GM23338 (cell line): Measurements from ENCODE around the gene TTPAL. TPM values are rescaled to one million over a fixed set of nuclear protein-coding genes. Genes with fewer than 3 reads are reported as not detected.
A peak's percentile ranks its signal among the peaks of the same experiment; 100 is the strongest.

ENCODE experiments used
- ATAC-seq: fragments of 200-7000 bp; cut with Tn5 transposase; 3 replicates; pipeline ENCODE4 v1.9.1; 2020
- DNase-seq: peaks from one replicate; pipeline ENCODE4 v3.0.0-alpha.2; 2015; ENCODE audit warnings: low spot score
- H2AFZ ChIP-seq: fragments of 200-600 bp; sonication (generic); 2 replicates; pipeline ENCODE4 v1.8.0; 2016; ENCODE audit warnings: antibody characterized with exemption, mild to moderate bottlenecking, moderate library complexity
- H3F3A ChIP-seq: fragments of 200-600 bp; sonication (generic); replicated peaks from 2 replicates; pipeline ENCODE4 v1.8.0; 2017; ENCODE audit warnings: antibody characterized with exemption, mixed run types, low read depth
- H3K27ac ChIP-seq: fragments of 200-600 bp; sonication (generic); 2 replicates; pipeline ENCODE4 v1.6.1; 2016; ENCODE audit warnings: low read depth
- H3K27me3 ChIP-seq: fragments of 200-600 bp; sonication (generic); 2 replicates; pipeline ENCODE4 v1.8.0; 2016; ENCODE audit warnings: mild to moderate bottlenecking, mixed run types, moderate library complexity; ENCODE audit not compliant: insufficient read depth
- H3K36me3 ChIP-seq: fragments of 200-600 bp; sonication (generic); 2 replicates; pipeline ENCODE4 v1.8.0; 2016; ENCODE audit warnings: mild to moderate bottlenecking; ENCODE audit not compliant: insufficient read depth
- H3K4me1 ChIP-seq: fragments of 200-600 bp; sonication (generic); 2 replicates; pipeline ENCODE4 v1.8.0; 2016; ENCODE audit warnings: mild to moderate bottlenecking, moderate library complexity; ENCODE audit not compliant: insufficient read depth
- H3K4me2 ChIP-seq: fragments of 200-600 bp; sonication (generic); 2 replicates; pipeline ENCODE4 v1.7.1; 2017; ENCODE audit warnings: mixed run types
- H3K4me3 ChIP-seq: fragments of 200-600 bp; sonication (generic); 2 replicates; pipeline ENCODE4 v1.6.1; 2016; ENCODE audit warnings: mixed run types
- H3K79me2 ChIP-seq: fragments of 200-600 bp; sonication (generic); replicated peaks from 2 replicates; pipeline ENCODE4 v1.8.0; 2017; ENCODE audit warnings: mild to moderate bottlenecking; ENCODE audit not compliant: insufficient read depth
- H3K9me2 ChIP-seq: fragments of 200-600 bp; sonication (generic); 2 replicates; pipeline ENCODE4 v1.8.0; 2017; ENCODE audit not compliant: insufficient read depth
- H4K20me1 ChIP-seq: fragments of 200-600 bp; sonication (generic); replicated peaks from 2 replicates; pipeline ENCODE4 v1.8.0; 2017; ENCODE audit warnings: mild to moderate bottlenecking; ENCODE audit not compliant: insufficient read depth
- H3K27ac Mint-ChIP-seq: 2 replicates; pipeline ENCODE4 v1.8.0; 2020; ENCODE audit warnings: inconsistent platforms, mild to moderate bottlenecking, moderate library complexity, mixed read lengths
- H3K27me3 Mint-ChIP-seq: 3 replicates; pipeline ENCODE4 v1.8.0; 2022; ENCODE audit warnings: low read depth, mild to moderate bottlenecking, moderate library complexity, mixed read lengths, inconsistent platforms; ENCODE audit not compliant: insufficient read depth, poor library complexity
- H3K36me3 Mint-ChIP-seq: 3 replicates; pipeline ENCODE4 v1.8.0; 2021; ENCODE audit warnings: low read depth, mild to moderate bottlenecking, inconsistent platforms, moderate library complexity, mixed read lengths
- H3K4me1 Mint-ChIP-seq: 3 replicates; pipeline ENCODE4 v1.8.0; 2020; ENCODE audit warnings: mild to moderate bottlenecking, inconsistent platforms, mixed read lengths
- H3K4me3 Mint-ChIP-seq: 3 replicates; pipeline ENCODE4 v1.8.0; 2021; ENCODE audit warnings: moderate library complexity, mild to moderate bottlenecking, inconsistent platforms, mixed read lengths
- H3K9me3 Mint-ChIP-seq: 3 replicates; pipeline ENCODE4 v1.8.0; 2020; ENCODE audit warnings: moderate library complexity, mild to moderate bottlenecking, inconsistent platforms, mixed read lengths
- CREB1 ChIP-seq: fragments of 250-450 bp; sonication (Bioruptor Pico); IDR thresholded peaks from 2 replicates; pipeline ENCODE4 v1.5.0; 2020; ENCODE audit warnings: low read depth, mild to moderate bottlenecking, moderate library complexity
- CTCF ChIP-seq, 2 experiments: fragments of 200-600 bp in 1 of 2; sonication (generic) in 1 of 2; conservative IDR thresholded peaks; 2 replicates each; pipeline versions ENCODE4 v1.5.1 to v1.6.1; 2016 to 2017; ENCODE audit warnings: antibody characterized with exemption in 2 of 2, low read depth in 2 of 2, mild to moderate bottlenecking in 2 of 2, moderate library complexity in 1 of 2
- EZH2 ChIP-seq: fragments of 200-600 bp; sonication (generic); IDR thresholded peaks from one replicate; pipeline ENCODE4 v1.8.0; 2017; ENCODE audit warnings: antibody characterized with exemption, mild to moderate bottlenecking, low read depth; ENCODE audit not compliant: unreplicated experiment
- EZH2phosphoT487 ChIP-seq: fragments of 200-600 bp; sonication (generic); IDR thresholded peaks from one replicate; pipeline ENCODE4 v1.8.1; 2018; ENCODE audit warnings: antibody characterized with exemption; ENCODE audit not compliant: unreplicated experiment
- NANOG ChIP-seq: IDR thresholded peaks from 2 replicates; pipeline ENCODE4 v1.6.1; 2016; ENCODE audit warnings: antibody characterized with exemption, borderline replicate concordance
- POLR2AphosphoS5 ChIP-seq: IDR thresholded peaks from 2 replicates; pipeline ENCODE4 v1.6.1; 2016; ENCODE audit warnings: antibody characterized with exemption, low read depth
- REST ChIP-seq: IDR thresholded peaks from one replicate; pipeline ENCODE4 v1.6.1; 2018; ENCODE audit warnings: antibody characterized with exemption; ENCODE audit not compliant: unreplicated experiment
- STAT1 ChIP-seq: IDR thresholded peaks from one replicate; pipeline ENCODE4 v1.6.1; 2016; ENCODE audit warnings: antibody characterized with exemption; ENCODE audit not compliant: unreplicated experiment
- ZNF114 ChIP-seq: fragments of 250-450 bp; sonication (Bioruptor Pico); IDR thresholded peaks from 2 replicates; pipeline ENCODE4 v1.5.0; 2020; ENCODE audit warnings: mild to moderate bottlenecking, moderate library complexity
- ZNF331 ChIP-seq: fragments of 250-450 bp; sonication (Bioruptor Pico); IDR thresholded peaks from 2 replicates; pipeline ENCODE4 v1.5.0; 2020; ENCODE audit warnings: low read depth, mild to moderate bottlenecking, moderate library complexity
- ZNF462 ChIP-seq: fragments of 250-450 bp; sonication (Bioruptor Pico); IDR thresholded peaks from 2 replicates; pipeline ENCODE4 v1.5.0; 2020; ENCODE audit warnings: mild to moderate bottlenecking, moderate library complexity
- polyA plus RNA-seq: library from polyadenylated mRNA; unstranded; fragments of >200 nt; fragmentation: Nextera tagmentation; extraction: Ambion mirVana; gene quantifications from 2 replicates; pipeline ENCODE4 v1.2.1, GENCODE V29; 2016
- total RNA-seq: library from RNA; depleted of rRNA; stranded (reverse); fragments of >200 nt; shearing (Covaris generic); gene quantifications from 2 replicates; pipeline ENCODE4 v1.2.3, GENCODE V29; 2014
- TF ChIP-seq, protein P1 (sequence below): IDR thresholded peaks from 2 replicates; pipeline ENCODE4 v1.6.1; 2016; ENCODE audit warnings: antibody characterized with exemption

TTPAL gene
- total and polyA plus RNA-seq, 2 experiments from 2014 or later: 3.7 to 10.2 TPM

GRCh38 chr20:44520881-44521280 is 45.2 kb downstream of the TTPAL start:
- no peak for ATAC-seq

More at GRCh38 chr20:44520881-44521280, 45.2 kb downstream of the TTPAL start:
- Histone ChIP-seq H3K27me3 (no peaks in the 10 kb centered on the region), H4K20me1 (peaks cover 16% of the 10 kb centered on the region), H2AFZ (no peak overlapping the region), H3K4me1 (peaks cover 40% of the 10 kb centered on the region), H3K36me3 (no peaks in the 10 kb centered on the region), H3K4me3 (peak overlapping the region; percentile 82), H3F3A (no peaks in the 10 kb centered on the region), H3K27ac (peak overlapping the region; percentile 51; the same call in 1 of the 2 replicates), H3K79me2 (peaks cover 55% of the 10 kb centered on the region), H3K9me2 (no peaks in the 10 kb centered on the region), H3K4me2 (peak overlapping the region; percentile 91)
- Mint-ChIP-seq H3K9me3 (no peaks in the 10 kb centered on the region), H3K4me3 (peak overlapping the region; percentile 83), H3K27ac (no peak overlapping the region), H3K4me1 (peaks cover 22% of the 10 kb centered on the region), H3K27me3 (no peaks in the 10 kb centered on the region), H3K36me3 (no peaks in the 10 kb centered on the region)
- DNase-seq: no peak
- TF ChIP-seq ZNF462 (CRISPR knock-in tag) (no peak), ZNF114 (no peak), STAT1 (no peak), EZH2 (no peak), EZH2phosphoT487 (no peak), ZNF331 (CRISPR knock-in tag) (no peak), CTCF (conservative IDR thresholded peaks at IDR 0.05; ENCODE audit: low read depth in 2 of 2) (no peak), CREB1 (CRISPR knock-in tag) (no peak), POLR2AphosphoS5 (no peak), REST (no peak), NANOG (no peak)
- TF ChIP-seq, protein P1, sequence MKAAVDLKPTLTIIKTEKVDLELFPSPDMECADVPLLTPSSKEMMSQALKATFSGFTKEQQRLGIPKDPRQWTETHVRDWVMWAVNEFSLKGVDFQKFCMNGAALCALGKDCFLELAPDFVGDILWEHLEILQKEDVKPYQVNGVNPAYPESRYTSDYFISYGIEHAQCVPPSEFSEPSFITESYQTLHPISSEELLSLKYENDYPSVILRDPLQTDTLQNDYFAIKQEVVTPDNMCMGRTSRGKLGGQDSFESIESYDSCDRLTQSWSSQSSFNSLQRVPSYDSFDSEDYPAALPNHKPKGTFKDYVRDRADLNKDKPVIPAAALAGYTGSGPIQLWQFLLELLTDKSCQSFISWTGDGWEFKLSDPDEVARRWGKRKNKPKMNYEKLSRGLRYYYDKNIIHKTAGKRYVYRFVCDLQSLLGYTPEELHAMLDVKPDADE: no peak
